IPS-18a (cell line): ENCODE measurements around the gene CDH12.
"Not testable (repeated sequence)": the region's sequence is repeated elsewhere in the genome, so short reads cannot be mapped to it uniquely, and the experiment has no call there.

Source experiments
- H3K27ac ChIP-seq: one replicate; pipeline ENCODE4 v1.5.1; 2013; ENCODE audit warnings: low read length
- H3K27me3 ChIP-seq: one replicate; pipeline ENCODE4 v1.6.1; 2013; ENCODE audit warnings: mild to moderate bottlenecking, low read length; ENCODE audit not compliant: control insufficient read depth, insufficient read depth
- H3K36me3 ChIP-seq: one replicate; pipeline ENCODE4 v1.6.1; 2013; ENCODE audit warnings: low read depth, low read length; ENCODE audit not compliant: control insufficient read depth
- H3K4me1 ChIP-seq: one replicate; pipeline ENCODE4 v1.6.1; 2013; ENCODE audit warnings: low read depth, low read length; ENCODE audit not compliant: control insufficient read depth
- H3K4me3 ChIP-seq: one replicate; pipeline ENCODE4 v1.5.1; 2013; ENCODE audit warnings: low read length
- H3K9ac ChIP-seq: one replicate; pipeline ENCODE4 v1.6.1; 2013; ENCODE audit warnings: mild to moderate bottlenecking, low read length, moderate library complexity
- H3K9me3 ChIP-seq: one replicate; pipeline ENCODE4 v1.6.1; 2013; ENCODE audit warnings: low read depth, low read length; ENCODE audit not compliant: control insufficient read depth

The CDH12 gene

DNA sequence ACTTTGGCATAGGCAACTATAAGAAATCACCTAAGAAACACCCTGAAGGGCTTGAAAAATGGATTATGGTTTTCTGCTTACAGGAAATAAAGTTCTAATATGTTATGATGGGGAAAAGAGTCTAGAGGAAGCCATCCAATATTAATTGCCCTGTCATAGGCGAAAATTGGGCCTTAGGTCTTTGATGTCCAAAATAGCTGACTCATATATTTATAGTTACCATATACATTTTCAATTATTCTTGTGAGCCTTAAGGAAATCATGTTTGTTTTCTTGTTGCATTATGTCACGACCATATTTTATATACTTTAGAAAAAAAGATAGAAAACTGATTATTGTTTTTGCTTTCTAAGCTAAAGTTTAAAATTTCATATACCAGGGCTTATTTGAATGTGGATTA lies 509.1 kb downstream of the CDH12 start:
- H3K4me3 ChIP-seq, result no peak overlapping the region
- H3K9me3 ChIP-seq, result no peaks in the 10 kb centered on the region
- H3K36me3 ChIP-seq, result no peaks in the 10 kb centered on the region
- H3K27me3 ChIP-seq, result no peaks in the 10 kb centered on the region
- no peak overlapping the region for H3K27ac ChIP-seq
- no peak overlapping the region for H3K9ac ChIP-seq
- H3K4me1 ChIP-seq, result no peaks in the 10 kb centered on the region

- Histone ChIP-seq H3K9ac (no peak overlapping the region), H3K27me3 (no peaks in the 10 kb centered on the region), H3K27ac (no peak overlapping the region), H3K4me1 (no peaks in the 10 kb centered on the region), H3K9me3 (peaks cover 4% of the 10 kb centered on the region), H3K4me3 (no peak overlapping the region), H3K36me3 (no peaks in the 10 kb centered on the region)
These were observed 511.7 kb downstream of the CDH12 start for GRCh38 chr5:22341406-22341805.

DNA sequence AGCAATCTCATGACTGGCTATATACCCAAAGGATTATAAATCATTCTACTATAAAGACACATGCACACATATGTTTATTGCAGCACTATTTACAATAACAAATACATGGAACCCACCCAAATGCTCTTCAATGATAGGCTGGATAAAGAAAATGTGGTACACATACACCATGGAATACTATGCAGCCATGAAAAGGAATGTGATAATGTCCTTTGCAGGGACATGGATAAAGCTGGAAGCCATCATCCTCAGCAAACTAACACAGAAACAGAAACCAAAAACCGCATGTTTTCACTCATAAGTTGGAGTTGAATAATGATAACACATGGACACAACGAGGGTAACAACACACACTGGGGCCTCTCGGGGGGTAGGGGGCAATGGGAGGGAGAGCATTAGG lies 520.2 kb downstream of the CDH12 start:
- H3K4me1 ChIP-seq, H3K27ac ChIP-seq, H3K9ac ChIP-seq, H3K4me3 ChIP-seq, H3K27me3 ChIP-seq, H3K36me3 ChIP-seq: not testable (repeated sequence)
- peaks cover 12% of the 10 kb centered on the region for H3K9me3 ChIP-seq

- H3K4me3 ChIP-seq, result no peak overlapping the region
- no peak overlapping the region for H3K9ac ChIP-seq
- H3K4me1 ChIP-seq, result no peaks in the 10 kb centered on the region
- no peaks in the 10 kb centered on the region for H3K36me3 ChIP-seq
- no peak overlapping the region for H3K27ac ChIP-seq
- no peaks in the 10 kb centered on the region for H3K27me3 ChIP-seq
- peaks cover 4% of the 10 kb centered on the region for H3K9me3 ChIP-seq
These were observed 523.5 kb downstream of the CDH12 start for GRCh38 chr5:22329683-22330082.

DNA sequence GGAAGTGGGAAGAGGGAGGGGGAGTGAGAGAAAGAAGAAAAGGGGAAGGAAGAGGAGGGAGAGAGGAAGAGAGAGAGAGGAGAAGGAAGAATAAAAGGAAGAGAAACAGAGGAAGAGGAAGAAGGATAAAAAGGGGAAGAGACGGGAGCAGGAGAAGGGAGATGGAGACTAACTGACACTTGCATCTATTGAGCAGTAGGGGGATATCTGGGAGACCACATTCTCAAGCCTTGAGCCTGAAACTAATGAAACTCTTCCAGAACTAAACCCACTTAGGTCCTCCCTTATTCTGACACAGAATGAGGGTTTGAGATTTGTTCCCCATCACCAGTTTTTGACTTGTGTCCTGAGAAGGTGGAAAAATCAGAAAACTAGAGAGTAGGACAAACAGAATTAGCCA lies 533.3 kb downstream of the CDH12 start:
- Histone ChIP-seq H3K36me3 (no peaks in the 10 kb centered on the region), H3K27ac (no peak overlapping the region), H3K9ac (no peak overlapping the region)

DNA sequence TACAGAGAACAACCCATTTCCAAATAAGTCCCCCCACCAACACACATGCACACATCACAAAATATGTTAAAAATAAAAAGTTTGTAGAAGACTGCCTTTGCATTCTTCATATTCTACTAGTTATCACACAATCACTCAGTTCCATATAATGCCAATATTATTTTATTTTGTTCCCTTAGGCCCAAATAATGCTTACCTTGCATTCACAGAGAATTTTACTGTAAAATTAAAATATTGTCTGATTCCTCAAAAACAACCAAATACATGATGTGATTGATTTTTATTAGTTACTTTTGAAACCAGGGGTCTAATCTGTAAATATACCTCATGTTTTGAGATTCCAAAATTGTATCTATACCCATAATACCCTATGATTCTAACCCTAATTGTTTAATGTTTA lies 536.9 kb downstream of the CDH12 start:
- no peaks in the 10 kb centered on the region for H3K4me1 ChIP-seq
- H3K4me3 ChIP-seq, result no peak overlapping the region
- no peak overlapping the region for H3K27ac ChIP-seq
- H3K36me3 ChIP-seq, result no peaks in the 10 kb centered on the region
- no peaks in the 10 kb centered on the region for H3K27me3 ChIP-seq
- no peaks in the 10 kb centered on the region for H3K9me3 ChIP-seq
- no peak overlapping the region for H3K9ac ChIP-seq

More for the DNA sequence above, 533.3 kb downstream of the CDH12 start:
- H3K4me3 ChIP-seq, result no peak overlapping the region
- no peaks in the 10 kb centered on the region for H3K4me1 ChIP-seq
- H3K9me3 ChIP-seq, result no peaks in the 10 kb centered on the region
- H3K27me3 ChIP-seq, result no peaks in the 10 kb centered on the region

DNA sequence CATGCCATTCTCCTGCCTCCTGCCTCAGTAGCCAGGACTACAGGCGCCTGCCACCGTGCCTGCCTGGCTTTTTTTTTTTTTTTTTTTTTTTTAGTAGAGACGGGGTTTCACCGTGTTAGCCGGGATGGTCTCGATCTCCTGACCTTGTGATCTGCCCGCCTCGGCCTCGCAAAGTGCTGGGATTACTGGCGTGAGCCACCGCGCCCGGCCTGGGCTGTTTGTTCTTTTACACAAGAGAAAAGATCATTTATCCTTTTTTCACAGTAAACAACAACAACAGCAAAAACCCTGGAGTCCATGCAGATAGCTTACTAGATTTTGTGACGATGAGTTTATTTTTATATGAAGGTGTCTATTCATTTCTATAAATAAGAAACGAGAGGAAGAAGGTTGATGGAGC lies 538.1 kb downstream of the CDH12 start:
- not testable (repeated sequence) for H3K9me3 ChIP-seq, H3K36me3 ChIP-seq, H3K9ac ChIP-seq

GRCh38 chr5:22314548-22314947 lies 538.6 kb downstream of the CDH12 start:
- Histone ChIP-seq H3K27me3 (no peaks in the 10 kb centered on the region), H3K9me3 (no peaks in the 10 kb centered on the region), H3K4me3 (no peak overlapping the region), H3K27ac (no peak overlapping the region), H3K36me3 (no peaks in the 10 kb centered on the region), H3K4me1 (no peaks in the 10 kb centered on the region), H3K9ac (no peak overlapping the region)

More for the DNA sequence above, 538.1 kb downstream of the CDH12 start:
- H3K4me1 ChIP-seq, H3K27me3 ChIP-seq, H3K27ac ChIP-seq, H3K4me3 ChIP-seq: not testable (repeated sequence)

- no peaks in the 10 kb centered on the region for H3K27me3 ChIP-seq
- no peaks in the 10 kb centered on the region for H3K9me3 ChIP-seq
- no peak overlapping the region for H3K27ac ChIP-seq
- no peak overlapping the region for H3K9ac ChIP-seq
- no peaks in the 10 kb centered on the region for H3K36me3 ChIP-seq
- H3K4me3 ChIP-seq, result no peak overlapping the region
- H3K4me1 ChIP-seq, result no peaks in the 10 kb centered on the region
These were observed 547.1 kb downstream of the CDH12 start for GRCh38 chr5:22306011-22306410.

DNA sequence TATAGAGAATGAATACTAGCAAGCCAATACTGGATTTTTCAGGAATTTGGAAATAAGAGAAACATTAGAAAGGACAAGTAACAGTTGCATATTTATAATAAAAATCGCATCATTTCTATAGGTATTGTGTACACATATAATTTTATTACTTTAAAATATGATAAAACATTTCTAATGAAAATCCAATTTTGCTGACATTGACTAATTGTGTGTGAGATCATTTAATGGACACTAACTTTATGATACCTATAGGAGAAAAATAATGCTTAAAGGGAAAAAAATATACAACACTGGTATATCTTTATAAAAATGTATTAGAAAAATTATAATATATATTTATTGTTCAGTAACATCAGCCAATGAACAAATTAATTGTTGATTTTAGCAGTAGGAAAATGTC lies 557.3 kb downstream of the CDH12 start:
- no peaks in the 10 kb centered on the region for H3K36me3 ChIP-seq
- H3K27ac ChIP-seq, result no peak overlapping the region
- no peak overlapping the region for H3K9ac ChIP-seq
- H3K9me3 ChIP-seq, result peaks cover 9% of the 10 kb centered on the region
- no peak overlapping the region for H3K4me3 ChIP-seq
- no peaks in the 10 kb centered on the region for H3K4me1 ChIP-seq
- no peaks in the 10 kb centered on the region for H3K27me3 ChIP-seq

DNA sequence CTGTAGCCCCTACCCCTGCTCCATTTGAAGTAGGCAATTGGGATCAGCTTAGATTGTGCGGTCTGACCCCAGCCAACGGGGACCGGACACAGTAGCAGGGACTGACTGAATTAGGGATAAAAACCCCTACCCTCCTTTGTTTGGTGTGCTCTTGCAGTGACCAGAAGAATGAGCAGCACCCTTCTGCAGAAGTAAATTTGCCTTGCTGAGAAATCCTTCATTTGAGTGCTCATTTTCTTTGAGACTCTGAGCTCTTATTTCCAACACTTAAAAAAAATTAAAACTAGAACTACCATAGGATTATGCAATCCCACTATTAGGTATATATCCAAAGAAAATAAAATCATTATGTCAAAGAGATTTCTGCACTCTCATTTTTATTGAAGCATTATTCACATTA lies 560.0 kb downstream of the CDH12 start:
- Histone ChIP-seq H3K4me3 (no peak overlapping the region), H3K27ac (no peak overlapping the region), H3K27me3 (no peaks in the 10 kb centered on the region), H3K9ac (no peak overlapping the region), H3K4me1 (no peaks in the 10 kb centered on the region), H3K36me3 (no peaks in the 10 kb centered on the region), H3K9me3 (peaks cover 9% of the 10 kb centered on the region)

GRCh38 chr5:22278164-22278563 lies 575.0 kb downstream of the CDH12 start:
- no peak overlapping the region for H3K4me3 ChIP-seq
- H3K9ac ChIP-seq, result no peak overlapping the region
- H3K36me3 ChIP-seq, result no peaks in the 10 kb centered on the region
- no peaks in the 10 kb centered on the region for H3K27me3 ChIP-seq
- H3K27ac ChIP-seq, result no peak overlapping the region
- no peaks in the 10 kb centered on the region for H3K9me3 ChIP-seq
- H3K4me1 ChIP-seq, result no peaks in the 10 kb centered on the region
